ENCODE data around the gene PIK3CA.
"Not testable (repeated sequence)": the region's sequence is repeated elsewhere in the genome, so short reads cannot be mapped to it uniquely, and the experiment has no call there.

The PIK3CA gene

DNA sequence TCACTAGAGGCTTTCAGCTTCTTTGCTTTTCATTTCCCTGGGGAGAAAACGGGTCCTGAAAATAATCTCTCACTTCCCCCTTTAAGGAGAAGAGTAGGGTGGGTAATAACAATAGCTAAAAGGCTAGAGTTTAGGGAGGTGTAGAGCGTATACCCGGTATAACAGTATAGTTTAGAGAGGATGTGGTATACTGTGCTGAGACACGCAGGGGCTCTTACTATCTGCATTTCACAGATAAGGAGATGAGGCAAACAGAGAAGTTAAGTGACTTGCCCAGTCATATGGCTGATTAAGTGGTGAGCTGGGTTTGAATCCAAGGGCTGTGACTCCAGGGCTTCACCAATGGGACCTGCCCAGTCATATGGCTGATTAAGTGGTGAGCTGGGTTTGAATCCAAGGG, 117.7 kb downstream of the PIK3CA start:
- DNase-seq: no peak

GRCh38 chr3:179266701-179267211, 118.6 kb downstream of the PIK3CA start:
- no peak for DNase-seq

GRCh38 chr3:179268400-179269051, 120.4 kb downstream of the PIK3CA start:
- no peak for DNase-seq

DNA sequence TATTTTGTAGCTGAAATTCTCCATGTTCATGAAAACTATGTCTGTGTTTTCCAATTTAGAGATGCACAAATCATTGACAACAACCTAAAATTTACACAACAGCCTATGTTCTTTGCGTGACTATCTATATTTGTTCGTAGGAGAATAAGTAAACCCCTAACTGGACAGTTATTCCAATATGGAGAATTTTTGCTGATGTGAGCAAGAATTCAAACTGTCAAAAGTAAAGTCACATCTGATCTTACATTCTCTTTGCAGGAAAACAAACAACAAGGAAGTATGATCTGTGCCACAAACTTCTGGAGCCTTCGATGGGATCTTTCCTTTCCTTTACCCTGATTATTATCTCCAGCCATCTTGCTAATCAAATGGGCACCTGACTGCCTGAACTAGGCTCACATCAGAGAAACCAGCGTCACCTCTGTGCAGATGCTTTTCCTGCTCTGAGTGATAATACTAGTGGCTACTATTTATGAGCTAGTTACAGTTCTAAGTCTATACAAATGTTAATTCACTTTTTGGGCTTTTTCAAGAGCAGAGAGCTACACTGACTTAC, 121.1 kb downstream of the PIK3CA start:
- no peak for DNase-seq

- DNase-seq: no peak
Observed at GRCh38 chr3:179272385-179272784, 124.2 kb downstream of the PIK3CA start.

GRCh38 chr3:179274434-179274833, 126.3 kb downstream of the PIK3CA start:
- DNase-seq: not testable (repeated sequence)

- DNase-seq: no peak
Observed at GRCh38 chr3:179276001-179276400, 127.8 kb downstream of the PIK3CA start.

DNA sequence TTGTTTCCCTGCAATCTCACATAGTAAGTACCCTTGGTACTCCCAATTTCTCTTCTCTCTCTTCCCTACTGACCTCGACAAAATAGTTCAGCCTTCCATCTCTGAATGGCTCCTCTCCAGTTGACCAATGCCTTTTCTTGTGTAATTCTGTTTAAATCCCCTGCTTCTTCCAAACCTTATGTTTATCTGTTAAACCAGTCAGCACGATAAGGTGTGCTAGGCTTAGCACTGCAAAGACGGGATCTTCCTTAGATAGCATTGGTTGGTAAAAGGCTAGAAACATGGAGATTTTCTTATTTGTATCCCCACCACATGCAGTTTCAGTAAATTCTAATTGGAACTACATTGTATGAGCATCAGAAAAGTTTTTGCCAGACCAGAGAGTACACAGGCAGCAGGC, 128.6 kb downstream of the PIK3CA start:
- no peak for DNase-seq

- no peak for DNase-seq
Observed at GRCh38 chr3:179278151-179278550, 130.0 kb downstream of the PIK3CA start.

DNA sequence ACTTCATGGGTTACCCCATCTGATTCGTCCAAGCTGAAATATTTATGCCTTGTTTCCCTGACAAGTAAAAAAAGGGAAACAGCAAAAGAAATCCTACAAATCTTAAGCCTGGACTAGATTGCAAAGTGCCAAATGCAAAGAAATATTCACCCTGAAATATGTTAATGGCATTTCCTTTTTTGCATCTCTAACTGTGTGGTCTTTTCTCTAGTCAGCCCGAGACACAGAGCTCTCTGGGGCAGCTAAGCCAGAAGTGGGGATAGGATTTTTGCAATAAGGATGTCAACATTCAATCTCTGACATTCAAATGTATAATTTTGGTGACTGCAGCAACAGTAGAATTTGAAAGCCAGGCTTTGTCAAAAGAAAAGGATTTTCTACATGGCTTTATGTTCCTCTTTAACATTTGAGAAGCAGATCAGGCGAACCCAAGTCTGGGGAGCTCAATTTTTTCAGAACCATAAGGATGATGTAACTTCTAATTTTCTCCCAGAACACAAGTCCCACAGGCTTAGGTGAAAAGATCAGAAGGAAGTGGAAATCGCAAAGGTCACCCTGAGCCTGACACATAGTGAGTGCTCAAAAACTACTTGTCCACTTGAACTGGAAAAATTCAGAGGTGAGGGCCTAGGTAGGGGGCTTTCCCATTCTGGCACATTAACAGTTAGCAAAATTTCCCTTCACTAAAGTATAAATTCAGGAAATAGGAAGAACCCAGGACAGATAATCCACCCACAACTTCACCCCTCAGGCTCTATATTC, 131.0 kb downstream of the PIK3CA start:
- no peak for DNase-seq

GRCh38 chr3:179279837-179280236, 131.7 kb downstream of the PIK3CA start:
- DNase-seq: no peak

- DNase-seq: no peak
Observed at GRCh38 chr3:179281825-179282224, 133.7 kb downstream of the PIK3CA start.

DNA sequence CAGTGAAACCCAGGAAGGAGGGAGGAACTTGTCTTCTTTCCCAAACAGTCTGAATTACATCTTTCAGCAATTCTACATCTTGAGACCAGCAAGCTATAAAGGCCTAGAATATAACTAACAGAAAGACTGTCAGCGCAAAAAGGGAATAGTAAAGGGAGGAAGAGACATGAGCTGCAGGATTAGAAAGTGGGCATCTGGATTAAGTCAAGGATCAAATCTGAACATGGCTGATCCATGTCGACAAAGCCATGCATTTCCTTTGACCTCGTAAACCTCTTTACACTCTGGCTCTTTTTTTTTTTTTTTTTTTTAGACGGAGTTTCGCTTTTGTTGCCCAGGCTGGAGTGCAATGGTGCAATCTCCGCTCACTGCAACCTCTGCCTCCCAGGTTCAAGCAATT, 138.2 kb downstream of the PIK3CA start:
- DNase-seq: no peak

- DNase-seq: no peak
Observed at GRCh38 chr3:179288845-179289244, 140.7 kb downstream of the PIK3CA start.

GRCh38 chr3:179289295-179289694, 141.1 kb downstream of the PIK3CA start:
- DNase-seq: no peak

All from activated CD4-positive, CD25-positive, alpha-beta regulatory T cell (primary cell).